Liver (tissue), 9 donors: ENCODE results near the gene AQR. TPM values are rescaled to one million over a fixed set of nuclear protein-coding genes. Genes with fewer than 3 reads are reported as not detected.
A peak's percentile ranks its signal among the peaks of the same experiment; 100 is the strongest.

Experiments
- DNase-seq: peaks from one replicate; pipeline ENCODE4 v3.0.0-alpha.2; 2017; ENCODE audit warnings: low spot score
- H3K27ac ChIP-seq, 2 donors: one replicate each; pipeline ENCODE4 v1.7.0; 2013; ENCODE audit warnings: inconsistent platforms in 2 of 2, low read length in 2 of 2, control low read depth in 1 of 2, low read depth in 1 of 2, mild to moderate bottlenecking in 1 of 2
- H3K27me3 ChIP-seq, 4 donors: one replicate each; pipeline versions ENCODE4 v1.6.1 to v1.7.0; 2013; ENCODE audit warnings: low read length in 3 of 4, inconsistent platforms in 1 of 4, mild to moderate bottlenecking in 1 of 4, moderate library complexity in 1 of 4; ENCODE audit not compliant: control insufficient read depth in 4 of 4, insufficient read depth in 4 of 4
- H3K36me3 ChIP-seq, 4 donors: one replicate each; pipeline versions ENCODE4 v1.6.1 to v1.7.0; 2013; ENCODE audit warnings: low read length in 3 of 4, mild to moderate bottlenecking in 3 of 4, low read depth in 1 of 4, moderate library complexity in 1 of 4; ENCODE audit not compliant: control insufficient read depth in 4 of 4, insufficient read depth in 3 of 4
- H3K4me1 ChIP-seq, 4 donors: one replicate each; pipeline versions ENCODE4 v1.6.1 to v1.7.0; 2013; ENCODE audit warnings: low read length in 3 of 4, mild to moderate bottlenecking in 3 of 4, moderate library complexity in 1 of 4; ENCODE audit not compliant: control insufficient read depth in 4 of 4, insufficient read depth in 4 of 4
- H3K4me3 ChIP-seq, 3 donors: one replicate each; pipeline versions ENCODE4 v1.6.1 to v1.7.0; 2013; ENCODE audit warnings: low read length in 3 of 3, control low read depth in 1 of 3, low read depth in 1 of 3, mild to moderate bottlenecking in 1 of 3
- H3K9ac ChIP-seq, 2 donors: one replicate each; pipeline ENCODE4 v1.7.0; 2013; ENCODE audit warnings: low read length in 2 of 2, mild to moderate bottlenecking in 2 of 2, moderate library complexity in 2 of 2, control low read depth in 1 of 2, low read depth in 1 of 2
- H3K9me3 ChIP-seq, 4 donors: one replicate each; pipeline versions ENCODE4 v1.6.1 to v1.7.0; 2013; ENCODE audit warnings: low read length in 3 of 4; ENCODE audit not compliant: control insufficient read depth in 4 of 4
- EGR1 ChIP-seq, 2 donors: IDR thresholded peaks; 2 replicates each; pipeline ENCODE4 v1.6.1; 2016 to 2018; ENCODE audit warnings: antibody characterized with exemption in 2 of 2, low read depth in 2 of 2
- FOXA2 ChIP-seq: IDR thresholded peaks from 2 replicates; pipeline ENCODE4 v1.6.1; 2016; ENCODE audit warnings: antibody characterized with exemption
- GABPA ChIP-seq, 2 donors: IDR thresholded peaks in 1 of 2; conservative IDR thresholded peaks in 1 of 2; 2 replicates each; pipeline ENCODE4 v1.6.1; 2016; ENCODE audit warnings: antibody characterized with exemption in 2 of 2, mild to moderate bottlenecking in 1 of 2, moderate library complexity in 1 of 2
- HNF4A ChIP-seq, 2 donors: conservative IDR thresholded peaks; 2 replicates each; pipeline ENCODE4 v1.6.1; 2016; ENCODE audit warnings: antibody characterized with exemption in 2 of 2, mild to moderate bottlenecking in 2 of 2
- HNF4G ChIP-seq: IDR thresholded peaks from 2 replicates; pipeline ENCODE4 v1.6.1; 2016; ENCODE audit warnings: antibody characterized with exemption
- JUND ChIP-seq, 2 donors: IDR thresholded peaks; 2 replicates each; pipeline ENCODE4 v1.6.1; 2016; ENCODE audit warnings: antibody characterized with exemption in 2 of 2
- NR2F2 ChIP-seq: IDR thresholded peaks from 2 replicates; pipeline ENCODE4 v1.6.1; 2016; ENCODE audit warnings: antibody characterized with exemption
- RAD21 ChIP-seq, 2 donors: IDR thresholded peaks; 2 replicates each; pipeline ENCODE4 v1.6.1; 2016; ENCODE audit warnings: antibody characterized with exemption in 2 of 2, mild to moderate bottlenecking in 2 of 2
- RXRA ChIP-seq, 2 donors: IDR thresholded peaks; 2 replicates each; pipeline ENCODE4 v1.6.1; 2017 to 2018; ENCODE audit warnings: antibody characterized with exemption in 2 of 2, mild to moderate bottlenecking in 1 of 2
- SP1 ChIP-seq: IDR thresholded peaks from 2 replicates; pipeline ENCODE4 v1.6.1; 2018; ENCODE audit warnings: antibody characterized with exemption, mild to moderate bottlenecking
- TAF1 ChIP-seq: conservative IDR thresholded peaks from 2 replicates; pipeline ENCODE4 v1.6.1; 2016; ENCODE audit warnings: antibody characterized with exemption, mild to moderate bottlenecking
- YY1 ChIP-seq: IDR thresholded peaks from 2 replicates; pipeline ENCODE4 v1.6.1; 2016; ENCODE audit warnings: antibody characterized with exemption, mild to moderate bottlenecking
- WGBS: extraction: QIAGEN DNeasy Blood & Tissue Kit; methylation state at CpG from one replicate; pipeline ENCODE4 v1.1.7; 2013; 5-methylcytosine and 5-hydroxymethylcytosine counted together
- polyA plus RNA-seq, 2 donors: library from polyadenylated mRNA; stranded (reverse) in 1 of 2; unstranded in 1 of 2; fragments of 200-250 nt in 1 of 2; fragments of >200 nt in 1 of 2; fragmentation: Nextera tagmentation in 1 of 2; extraction: Ambion mirVana in 1 of 2; gene quantifications; one replicate each; pipeline versions ENCODE4 v1.2.1 to v1.2.3, GENCODE V29; 2013 to 2015
- total RNA-seq, 2 donors: library from RNA; depleted of rRNA; stranded (reverse); fragments of >200 nt; gene quantifications; one replicate each; pipeline ENCODE4 v1.2.3, GENCODE V29; 2014
- TF ChIP-seq, protein P1 (sequence below): IDR thresholded peaks from 2 replicates; pipeline ENCODE4 v1.6.1; 2016; ENCODE audit warnings: antibody characterized with exemption
- TF ChIP-seq, protein P2 (sequence below): IDR thresholded peaks from 2 replicates; pipeline ENCODE4 v1.6.1; 2016; ENCODE audit warnings: antibody characterized with exemption
- TF ChIP-seq, protein P3 (sequence below): IDR thresholded peaks from 2 replicates; pipeline ENCODE4 v1.6.1; 2016; ENCODE audit warnings: antibody characterized with exemption, mild to moderate bottlenecking
- TF ChIP-seq, protein P4 (sequence below): IDR thresholded peaks from 2 replicates; pipeline ENCODE4 v1.6.1; 2016; ENCODE audit warnings: antibody characterized with exemption
- donor health status: healthy.
- donor health status: healthy.
- donor health status: healthy.
- donor health status: healthy.
- donor health status: healthy.

Gene AQR
- total and polyA plus RNA-seq, 4 donors, result 3.4 to 14.3 (median 8.7) TPM

DNA sequence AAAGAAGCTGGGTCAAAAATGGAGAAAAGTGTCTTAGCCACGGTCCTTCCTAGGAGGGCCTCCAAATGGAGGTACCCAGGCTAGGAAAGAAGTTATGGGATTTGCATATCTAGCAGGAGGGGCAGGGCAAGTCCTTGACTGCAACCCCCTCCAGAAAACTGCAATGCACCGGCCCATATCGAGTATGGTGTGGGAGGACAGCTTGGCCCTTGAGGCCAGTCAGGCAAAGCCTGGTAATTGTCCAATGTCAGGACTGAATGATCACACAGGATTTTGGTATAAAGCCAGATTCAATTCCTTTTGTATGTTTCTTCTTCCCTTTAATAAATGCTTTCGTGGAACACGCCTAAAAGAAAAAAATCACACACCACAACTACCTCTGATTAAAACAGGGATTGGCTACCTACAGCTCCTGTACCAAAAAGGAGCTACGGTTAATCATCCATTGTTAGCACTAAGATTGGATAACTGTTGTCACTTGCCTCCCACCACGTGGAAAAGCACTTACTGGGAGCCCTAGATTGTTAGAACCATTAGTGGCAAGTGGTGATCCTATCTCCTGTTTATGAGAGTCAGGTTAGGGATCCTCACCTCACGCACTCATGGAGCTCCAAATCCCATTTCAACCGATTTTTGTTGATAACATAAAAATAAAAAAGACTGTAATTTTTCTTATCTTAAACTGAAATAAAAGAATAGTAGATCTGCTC lies 17.4 kb upstream of the AQR start:
- Histone ChIP-seq H3K27ac (peak overlapping the region; percentile 45 to 98), H3K9ac (peak overlapping the region; percentile 82 to 99), H3K9me3 (no peaks in the 10 kb centered on the region), H3K27me3 (no peaks in the 10 kb centered on the region), H3K4me3 (peak overlapping the region; percentile 66 to 98 (median 86)), H3K36me3 (peaks cover 0 to 13% (median 10%) of the 10 kb centered on the region in 4 donors), H3K4me1 (peaks cover 9 to 38% (median 32%) of the 10 kb centered on the region in 4 donors)
- no peak for DNase-seq
- 16% methylated on average over 9 of the region's 9 CpGs for WGBS
- TF ChIP-seq, protein P1, sequence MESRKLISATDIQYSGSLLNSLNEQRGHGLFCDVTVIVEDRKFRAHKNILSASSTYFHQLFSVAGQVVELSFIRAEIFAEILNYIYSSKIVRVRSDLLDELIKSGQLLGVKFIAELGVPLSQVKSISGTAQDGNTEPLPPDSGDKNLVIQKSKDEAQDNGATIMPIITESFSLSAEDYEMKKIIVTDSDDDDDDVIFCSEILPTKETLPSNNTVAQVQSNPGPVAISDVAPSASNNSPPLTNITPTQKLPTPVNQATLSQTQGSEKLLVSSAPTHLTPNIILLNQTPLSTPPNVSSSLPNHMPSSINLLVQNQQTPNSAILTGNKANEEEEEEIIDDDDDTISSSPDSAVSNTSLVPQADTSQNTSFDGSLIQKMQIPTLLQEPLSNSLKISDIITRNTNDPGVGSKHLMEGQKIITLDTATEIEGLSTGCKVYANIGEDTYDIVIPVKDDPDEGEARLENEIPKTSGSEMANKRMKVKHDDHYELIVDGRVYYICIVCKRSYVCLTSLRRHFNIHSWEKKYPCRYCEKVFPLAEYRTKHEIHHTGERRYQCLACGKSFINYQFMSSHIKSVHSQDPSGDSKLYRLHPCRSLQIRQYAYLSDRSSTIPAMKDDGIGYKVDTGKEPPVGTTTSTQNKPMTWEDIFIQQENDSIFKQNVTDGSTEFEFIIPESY, result no peak
- TF ChIP-seq, protein P2, sequence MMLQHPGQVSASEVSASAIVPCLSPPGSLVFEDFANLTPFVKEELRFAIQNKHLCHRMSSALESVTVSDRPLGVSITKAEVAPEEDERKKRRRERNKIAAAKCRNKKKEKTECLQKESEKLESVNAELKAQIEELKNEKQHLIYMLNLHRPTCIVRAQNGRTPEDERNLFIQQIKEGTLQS, result no peak
- no peak for TF ChIP-seq YY1
- no peak for TF ChIP-seq NR2F2
- TF ChIP-seq HNF4G, result no peak
- TF ChIP-seq, protein P3, sequence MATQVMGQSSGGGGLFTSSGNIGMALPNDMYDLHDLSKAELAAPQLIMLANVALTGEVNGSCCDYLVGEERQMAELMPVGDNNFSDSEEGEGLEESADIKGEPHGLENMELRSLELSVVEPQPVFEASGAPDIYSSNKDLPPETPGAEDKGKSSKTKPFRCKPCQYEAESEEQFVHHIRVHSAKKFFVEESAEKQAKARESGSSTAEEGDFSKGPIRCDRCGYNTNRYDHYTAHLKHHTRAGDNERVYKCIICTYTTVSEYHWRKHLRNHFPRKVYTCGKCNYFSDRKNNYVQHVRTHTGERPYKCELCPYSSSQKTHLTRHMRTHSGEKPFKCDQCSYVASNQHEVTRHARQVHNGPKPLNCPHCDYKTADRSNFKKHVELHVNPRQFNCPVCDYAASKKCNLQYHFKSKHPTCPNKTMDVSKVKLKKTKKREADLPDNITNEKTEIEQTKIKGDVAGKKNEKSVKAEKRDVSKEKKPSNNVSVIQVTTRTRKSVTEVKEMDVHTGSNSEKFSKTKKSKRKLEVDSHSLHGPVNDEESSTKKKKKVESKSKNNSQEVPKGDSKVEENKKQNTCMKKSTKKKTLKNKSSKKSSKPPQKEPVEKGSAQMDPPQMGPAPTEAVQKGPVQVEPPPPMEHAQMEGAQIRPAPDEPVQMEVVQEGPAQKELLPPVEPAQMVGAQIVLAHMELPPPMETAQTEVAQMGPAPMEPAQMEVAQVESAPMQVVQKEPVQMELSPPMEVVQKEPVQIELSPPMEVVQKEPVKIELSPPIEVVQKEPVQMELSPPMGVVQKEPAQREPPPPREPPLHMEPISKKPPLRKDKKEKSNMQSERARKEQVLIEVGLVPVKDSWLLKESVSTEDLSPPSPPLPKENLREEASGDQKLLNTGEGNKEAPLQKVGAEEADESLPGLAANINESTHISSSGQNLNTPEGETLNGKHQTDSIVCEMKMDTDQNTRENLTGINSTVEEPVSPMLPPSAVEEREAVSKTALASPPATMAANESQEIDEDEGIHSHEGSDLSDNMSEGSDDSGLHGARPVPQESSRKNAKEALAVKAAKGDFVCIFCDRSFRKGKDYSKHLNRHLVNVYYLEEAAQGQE, result no peak
- TF ChIP-seq GABPA (IDR thresholded peaks at IDR 0.05 in 1 of 2, conservative IDR thresholded peaks at IDR 0.05 in 1 of 2), result no peak
- TF ChIP-seq EGR1 (IDR thresholded peaks at IDR 0.05; ENCODE audit: low read depth in 2 of 2), result no peak
- TF ChIP-seq JUND (IDR thresholded peaks at IDR 0.05), result no peak
- TF ChIP-seq SP1, result no peak
- TF ChIP-seq FOXA2, result no peak
- TF ChIP-seq RAD21 (IDR thresholded peaks at IDR 0.05), result no peak
- TF ChIP-seq, protein P4, sequence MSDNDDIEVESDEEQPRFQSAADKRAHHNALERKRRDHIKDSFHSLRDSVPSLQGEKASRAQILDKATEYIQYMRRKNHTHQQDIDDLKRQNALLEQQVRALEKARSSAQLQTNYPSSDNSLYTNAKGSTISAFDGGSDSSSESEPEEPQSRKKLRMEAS, result no peak
- no peak for TF ChIP-seq HNF4A (conservative IDR thresholded peaks at IDR 0.05)

DNA sequence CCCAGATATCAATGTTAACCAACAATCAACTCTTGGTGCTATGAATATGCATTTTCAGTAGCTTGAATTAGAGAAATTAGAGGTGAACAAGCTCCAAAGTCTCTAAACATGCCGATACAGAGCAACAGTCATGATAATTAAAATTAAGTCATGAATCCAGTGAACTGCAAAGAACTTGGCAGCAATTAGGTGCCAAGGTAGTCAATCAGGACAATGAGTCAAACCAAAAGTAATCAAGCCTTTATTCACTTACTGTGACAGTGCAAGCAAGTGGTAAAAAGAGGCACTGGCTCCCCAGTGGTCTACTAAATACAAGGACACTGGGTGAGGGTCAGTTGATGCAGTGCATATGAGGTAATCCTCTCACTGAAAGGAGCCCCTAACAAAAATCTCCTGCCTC lies 16.8 kb upstream of the AQR start:
- Histone ChIP-seq H3K27ac (peak overlapping the region; percentile 20 to 45), H3K4me3 (peak overlapping the region; percentile 66 to 98 (median 86)), H3K9ac (peak overlapping the region in 1 of 2 donors; percentile 99), H3K27me3 (no peaks in the 10 kb centered on the region), H3K9me3 (no peaks in the 10 kb centered on the region), H3K4me1 (peaks cover 9 to 38% (median 32%) of the 10 kb centered on the region in 4 donors), H3K36me3 (peaks cover 0 to 18% (median 13%) of the 10 kb centered on the region in 4 donors)
- TF ChIP-seq EGR1 (IDR thresholded peaks at IDR 0.05; ENCODE audit: low read depth in 2 of 2), result no peak
- TF ChIP-seq, protein P4, result no peak
- TF ChIP-seq SP1, result no peak
- no peak for TF ChIP-seq RXRA (IDR thresholded peaks at IDR 0.05)
- no peak for TF ChIP-seq GABPA (IDR thresholded peaks at IDR 0.05 in 1 of 2, conservative IDR thresholded peaks at IDR 0.05 in 1 of 2)
- TF ChIP-seq TAF1, result no peak
- 61% methylated on average over 1 of the region's 1 CpG for WGBS
- no peak for DNase-seq
